ENCODE results near the gene BACH2.

The BACH2 gene

GRCh38 chr6:90253631-90254030, 43.0 kb downstream of the BACH2 start:
- no peak overlapping the region for H3K4me3 ChIP-seq (ENCODE audit: low read depth, low read length)
- no peak for TF ChIP-seq CTCF (IDR thresholded peaks at IDR 0.05; ENCODE audit: low read depth, low read length)

GRCh38 chr6:90251295-90251992, 45.2 kb downstream of the BACH2 start:
- TF ChIP-seq CTCF (IDR thresholded peaks at IDR 0.05; ENCODE audit: low read depth, low read length), result no peak
- H3K4me3 ChIP-seq (ENCODE audit: low read depth, low read length), result no peak overlapping the region

GRCh38 chr6:90250405-90250804, 46.2 kb downstream of the BACH2 start:
- H3K4me3 ChIP-seq (ENCODE audit: low read depth, low read length), result no peak overlapping the region
- TF ChIP-seq CTCF (IDR thresholded peaks at IDR 0.05; ENCODE audit: low read depth, low read length), result no peak

- TF ChIP-seq CTCF (IDR thresholded peaks at IDR 0.05; ENCODE audit: low read depth, low read length), result no peak
- H3K4me3 ChIP-seq (ENCODE audit: low read depth, low read length), result no peak overlapping the region
Measured at GRCh38 chr6:90249458-90249857, 47.2 kb downstream of the BACH2 start.

GRCh38 chr6:90249034-90249433, 47.6 kb downstream of the BACH2 start:
- TF ChIP-seq CTCF (IDR thresholded peaks at IDR 0.05; ENCODE audit: low read depth, low read length), result no peak
- H3K4me3 ChIP-seq (ENCODE audit: low read depth, low read length), result no peak overlapping the region

- no peak for TF ChIP-seq CTCF (IDR thresholded peaks at IDR 0.05; ENCODE audit: low read depth, low read length)
- no peak overlapping the region for H3K4me3 ChIP-seq (ENCODE audit: low read depth, low read length)
Measured at GRCh38 chr6:90247262-90247661, 49.4 kb downstream of the BACH2 start.

- no peak overlapping the region for H3K4me3 ChIP-seq (ENCODE audit: low read depth, low read length)
- no peak for TF ChIP-seq CTCF (IDR thresholded peaks at IDR 0.05; ENCODE audit: low read depth, low read length)
Measured at GRCh38 chr6:90241229-90241880, 55.3 kb downstream of the BACH2 start.
